ENCODE results near the gene SLC41A1.
A peak's percentile ranks its signal among the peaks of the same experiment; 100 is the strongest.

Gene SLC41A1

GRCh38 chr1:205749234-205750137 lies 63.5 kb downstream of the SLC41A1 start:
- Histone ChIP-seq H3K27ac (peak overlapping the region; percentile 95), H3K9ac (ENCODE audit: insufficient read length) (peak overlapping the region; percentile 95), H3K36me3 (ENCODE audit: insufficient read depth, low read length) (peaks cover 44% of the 10 kb centered on the region), H3K9me3 (ENCODE audit: low read depth, low read length) (no peaks in the 10 kb centered on the region), H3K4me3 (peak overlapping the region; percentile 98)
- TF ChIP-seq FOXP2 (optimal IDR thresholded peaks at IDR 0.05; ENCODE audit: control extremely low read depth, extremely low read length, insufficient read depth) (peak; percentile 63), EZH2 (IDR thresholded peaks at IDR 0.05) (no peak), POLR2AphosphoS5 (IDR thresholded peaks at IDR 0.05; ENCODE audit: borderline replicate concordance, low read depth, low read length) (peak; percentile 76)
- peak; percentile 53 for DNase-seq (ENCODE audit: low read depth, low spot score)

- DNase-seq (ENCODE audit: low read depth, low spot score) = peak; percentile 24
- TF ChIP-seq EZH2 (IDR thresholded peaks at IDR 0.05) (no peak), FOXP2 (optimal IDR thresholded peaks at IDR 0.05; ENCODE audit: control extremely low read depth, extremely low read length, insufficient read depth) (no peak), POLR2AphosphoS5 (IDR thresholded peaks at IDR 0.05; ENCODE audit: borderline replicate concordance, low read depth, low read length) (no peak)
- peak overlapping the region; percentile 98 for H3K4me3 ChIP-seq
- no peaks in the 10 kb centered on the region for H3K9me3 ChIP-seq (ENCODE audit: low read depth, low read length)
- H3K27ac ChIP-seq = peak overlapping the region; percentile 95
- H3K36me3 ChIP-seq (ENCODE audit: insufficient read depth, low read length) = peaks cover 44% of the 10 kb centered on the region
- peak overlapping the region; percentile 84 for H3K9ac ChIP-seq (ENCODE audit: insufficient read length)
Observed at GRCh38 chr1:205748403-205749233, 64.4 kb downstream of the SLC41A1 start.

DNA sequence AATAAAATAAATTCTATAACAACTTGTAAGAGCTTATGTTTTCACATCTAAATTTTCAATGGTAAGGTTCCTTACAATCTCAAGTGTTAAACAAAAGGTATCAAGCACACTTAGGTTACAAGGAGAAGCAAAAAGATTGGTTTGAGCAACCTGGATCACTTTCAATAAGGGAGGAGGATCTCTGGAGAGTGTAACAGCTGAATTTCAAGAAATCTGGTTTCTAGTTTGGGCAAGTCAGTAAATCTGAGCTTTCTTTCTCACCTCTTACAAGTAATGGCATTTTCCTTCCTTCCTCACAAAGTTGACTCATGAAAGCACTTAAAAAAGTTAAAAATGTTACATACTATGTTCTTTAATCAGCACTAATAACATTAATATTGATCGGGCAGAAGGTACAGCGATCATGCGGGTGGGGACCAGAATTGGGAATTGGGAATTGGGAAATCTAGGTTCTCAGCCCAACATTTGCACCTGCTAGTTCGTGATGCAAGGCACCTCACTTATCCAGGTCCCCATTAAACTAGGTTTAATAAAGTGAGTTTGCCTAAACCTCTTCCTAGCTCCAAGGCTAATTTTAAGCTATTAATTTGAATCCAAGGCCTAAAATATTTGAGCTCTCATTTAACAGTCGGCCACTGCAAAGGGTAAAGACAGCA lies 66.1 kb downstream of the SLC41A1 start:
- no peak overlapping the region for H3K27ac ChIP-seq
- TF ChIP-seq EZH2 (IDR thresholded peaks at IDR 0.05) (no peak), POLR2AphosphoS5 (IDR thresholded peaks at IDR 0.05; ENCODE audit: borderline replicate concordance, low read depth, low read length) (no peak), FOXP2 (optimal IDR thresholded peaks at IDR 0.05; ENCODE audit: control extremely low read depth, extremely low read length, insufficient read depth) (no peak)
- H3K9me3 ChIP-seq (ENCODE audit: low read depth, low read length) = no peaks in the 10 kb centered on the region
- H3K9ac ChIP-seq (ENCODE audit: insufficient read length) = peak overlapping the region; percentile 84
- DNase-seq (ENCODE audit: low read depth, low spot score) = no peak
- H3K4me3 ChIP-seq = peak overlapping the region; percentile 98
- H3K36me3 ChIP-seq (ENCODE audit: insufficient read depth, low read length) = peaks cover 48% of the 10 kb centered on the region

- Histone ChIP-seq H3K27ac (peak overlapping the region; percentile 21; the same call in 1 of the 2 replicates), H3K9ac (ENCODE audit: insufficient read length) (no peak overlapping the region), H3K4me3 (no peak overlapping the region), H3K9me3 (ENCODE audit: low read depth, low read length) (no peaks in the 10 kb centered on the region), H3K36me3 (ENCODE audit: insufficient read depth, low read length) (peaks cover 67% of the 10 kb centered on the region)
- TF ChIP-seq FOXP2 (optimal IDR thresholded peaks at IDR 0.05; ENCODE audit: control extremely low read depth, extremely low read length, insufficient read depth) = no peak
- TF ChIP-seq POLR2AphosphoS5 (IDR thresholded peaks at IDR 0.05; ENCODE audit: borderline replicate concordance, low read depth, low read length) = no peak
- no peak for TF ChIP-seq EZH2 (IDR thresholded peaks at IDR 0.05)
- DNase-seq (ENCODE audit: low read depth, low spot score) = no peak
Observed at GRCh38 chr1:205744403-205744802, 68.6 kb downstream of the SLC41A1 start.

GRCh38 chr1:205743977-205744376 lies 69.0 kb downstream of the SLC41A1 start:
- no peak for TF ChIP-seq POLR2AphosphoS5 (IDR thresholded peaks at IDR 0.05; ENCODE audit: borderline replicate concordance, low read depth, low read length)
- TF ChIP-seq FOXP2 (optimal IDR thresholded peaks at IDR 0.05; ENCODE audit: control extremely low read depth, extremely low read length, insufficient read depth) = no peak
- TF ChIP-seq EZH2 (IDR thresholded peaks at IDR 0.05) = no peak

GRCh38 chr1:205741681-205742080 lies 71.3 kb downstream of the SLC41A1 start:
- Histone ChIP-seq H3K27ac (peak overlapping the region; percentile 14; the same call in 1 of the 2 replicates), H3K4me3 (no peak overlapping the region), H3K9ac (ENCODE audit: insufficient read length) (no peak overlapping the region), H3K9me3 (ENCODE audit: low read depth, low read length) (no peaks in the 10 kb centered on the region), H3K36me3 (ENCODE audit: insufficient read depth, low read length) (peaks cover 61% of the 10 kb centered on the region)
- DNase-seq (ENCODE audit: low read depth, low spot score) = no peak
- TF ChIP-seq EZH2 (IDR thresholded peaks at IDR 0.05) (no peak), POLR2AphosphoS5 (IDR thresholded peaks at IDR 0.05; ENCODE audit: borderline replicate concordance, low read depth, low read length) (no peak), FOXP2 (optimal IDR thresholded peaks at IDR 0.05; ENCODE audit: control extremely low read depth, extremely low read length, insufficient read depth) (no peak)

More at GRCh38 chr1:205743977-205744376, 69.0 kb downstream of the SLC41A1 start:
- Histone ChIP-seq H3K9ac (ENCODE audit: insufficient read length) (no peak overlapping the region), H3K27ac (peak overlapping the region; percentile 21; the same call in 1 of the 2 replicates), H3K4me3 (no peak overlapping the region), H3K36me3 (ENCODE audit: insufficient read depth, low read length) (peaks cover 69% of the 10 kb centered on the region), H3K9me3 (ENCODE audit: low read depth, low read length) (no peaks in the 10 kb centered on the region)
- DNase-seq (ENCODE audit: low read depth, low spot score) = no peak

GRCh38 chr1:205739348-205740160 lies 73.4 kb downstream of the SLC41A1 start:
- Histone ChIP-seq H3K27ac (peak overlapping the region; percentile 2; the same call in 1 of the 2 replicates), H3K9ac (ENCODE audit: insufficient read length) (no peak overlapping the region), H3K4me3 (no peak overlapping the region), H3K36me3 (ENCODE audit: insufficient read depth, low read length) (peaks cover 60% of the 10 kb centered on the region), H3K9me3 (ENCODE audit: low read depth, low read length) (no peaks in the 10 kb centered on the region)
- no peak for DNase-seq (ENCODE audit: low read depth, low spot score)
- TF ChIP-seq FOXP2 (optimal IDR thresholded peaks at IDR 0.05; ENCODE audit: control extremely low read depth, extremely low read length, insufficient read depth) (no peak), EZH2 (IDR thresholded peaks at IDR 0.05) (no peak), POLR2AphosphoS5 (IDR thresholded peaks at IDR 0.05; ENCODE audit: borderline replicate concordance, low read depth, low read length) (no peak)

Data from SK-N-MC (cell line).